GM23338 (cell line): ENCODE data around the gene NRP1. TPM values are rescaled to one million over a fixed set of nuclear protein-coding genes. Genes with fewer than 3 reads are reported as not detected.

ENCODE experiments used
- ATAC-seq: fragments of 200-7000 bp; cut with Tn5 transposase; 3 replicates; pipeline ENCODE4 v1.9.1; 2020
- DNase-seq: peaks from one replicate; pipeline ENCODE4 v3.0.0-alpha.2; 2015; ENCODE audit warnings: low spot score
- H2AFZ ChIP-seq: fragments of 200-600 bp; sonication (generic); 2 replicates; pipeline ENCODE4 v1.8.0; 2016; ENCODE audit warnings: antibody characterized with exemption, mild to moderate bottlenecking, moderate library complexity
- H3F3A ChIP-seq: fragments of 200-600 bp; sonication (generic); replicated peaks from 2 replicates; pipeline ENCODE4 v1.8.0; 2017; ENCODE audit warnings: antibody characterized with exemption, mixed run types, low read depth
- H3K27ac ChIP-seq: fragments of 200-600 bp; sonication (generic); 2 replicates; pipeline ENCODE4 v1.6.1; 2016; ENCODE audit warnings: low read depth
- H3K27me3 ChIP-seq: fragments of 200-600 bp; sonication (generic); 2 replicates; pipeline ENCODE4 v1.8.0; 2016; ENCODE audit warnings: mild to moderate bottlenecking, mixed run types, moderate library complexity; ENCODE audit not compliant: insufficient read depth
- H3K36me3 ChIP-seq: fragments of 200-600 bp; sonication (generic); 2 replicates; pipeline ENCODE4 v1.8.0; 2016; ENCODE audit warnings: mild to moderate bottlenecking; ENCODE audit not compliant: insufficient read depth
- H3K4me1 ChIP-seq: fragments of 200-600 bp; sonication (generic); 2 replicates; pipeline ENCODE4 v1.8.0; 2016; ENCODE audit warnings: mild to moderate bottlenecking, moderate library complexity; ENCODE audit not compliant: insufficient read depth
- H3K4me2 ChIP-seq: fragments of 200-600 bp; sonication (generic); 2 replicates; pipeline ENCODE4 v1.7.1; 2017; ENCODE audit warnings: mixed run types
- H3K4me3 ChIP-seq: fragments of 200-600 bp; sonication (generic); 2 replicates; pipeline ENCODE4 v1.6.1; 2016; ENCODE audit warnings: mixed run types
- H3K79me2 ChIP-seq: fragments of 200-600 bp; sonication (generic); replicated peaks from 2 replicates; pipeline ENCODE4 v1.8.0; 2017; ENCODE audit warnings: mild to moderate bottlenecking; ENCODE audit not compliant: insufficient read depth
- H3K9me2 ChIP-seq: fragments of 200-600 bp; sonication (generic); 2 replicates; pipeline ENCODE4 v1.8.0; 2017; ENCODE audit not compliant: insufficient read depth
- H4K20me1 ChIP-seq: fragments of 200-600 bp; sonication (generic); replicated peaks from 2 replicates; pipeline ENCODE4 v1.8.0; 2017; ENCODE audit warnings: mild to moderate bottlenecking; ENCODE audit not compliant: insufficient read depth
- H3K27ac Mint-ChIP-seq: 2 replicates; pipeline ENCODE4 v1.8.0; 2020; ENCODE audit warnings: inconsistent platforms, mild to moderate bottlenecking, moderate library complexity, mixed read lengths
- H3K27me3 Mint-ChIP-seq: 3 replicates; pipeline ENCODE4 v1.8.0; 2022; ENCODE audit warnings: low read depth, mild to moderate bottlenecking, moderate library complexity, mixed read lengths, inconsistent platforms; ENCODE audit not compliant: insufficient read depth, poor library complexity
- H3K36me3 Mint-ChIP-seq: 3 replicates; pipeline ENCODE4 v1.8.0; 2021; ENCODE audit warnings: low read depth, mild to moderate bottlenecking, inconsistent platforms, moderate library complexity, mixed read lengths
- H3K4me1 Mint-ChIP-seq: 3 replicates; pipeline ENCODE4 v1.8.0; 2020; ENCODE audit warnings: mild to moderate bottlenecking, inconsistent platforms, mixed read lengths
- H3K4me3 Mint-ChIP-seq: 3 replicates; pipeline ENCODE4 v1.8.0; 2021; ENCODE audit warnings: moderate library complexity, mild to moderate bottlenecking, inconsistent platforms, mixed read lengths
- H3K9me3 Mint-ChIP-seq: 3 replicates; pipeline ENCODE4 v1.8.0; 2020; ENCODE audit warnings: moderate library complexity, mild to moderate bottlenecking, inconsistent platforms, mixed read lengths
- CREB1 ChIP-seq: fragments of 250-450 bp; sonication (Bioruptor Pico); IDR thresholded peaks from 2 replicates; pipeline ENCODE4 v1.5.0; 2020; ENCODE audit warnings: low read depth, mild to moderate bottlenecking, moderate library complexity
- EZH2phosphoT487 ChIP-seq: fragments of 200-600 bp; sonication (generic); IDR thresholded peaks from one replicate; pipeline ENCODE4 v1.8.1; 2018; ENCODE audit warnings: antibody characterized with exemption; ENCODE audit not compliant: unreplicated experiment
- NANOG ChIP-seq: IDR thresholded peaks from 2 replicates; pipeline ENCODE4 v1.6.1; 2016; ENCODE audit warnings: antibody characterized with exemption, borderline replicate concordance
- STAT1 ChIP-seq: IDR thresholded peaks from one replicate; pipeline ENCODE4 v1.6.1; 2016; ENCODE audit warnings: antibody characterized with exemption; ENCODE audit not compliant: unreplicated experiment
- ZNF114 ChIP-seq: fragments of 250-450 bp; sonication (Bioruptor Pico); IDR thresholded peaks from 2 replicates; pipeline ENCODE4 v1.5.0; 2020; ENCODE audit warnings: mild to moderate bottlenecking, moderate library complexity
- ZNF331 ChIP-seq: fragments of 250-450 bp; sonication (Bioruptor Pico); IDR thresholded peaks from 2 replicates; pipeline ENCODE4 v1.5.0; 2020; ENCODE audit warnings: low read depth, mild to moderate bottlenecking, moderate library complexity
- polyA plus RNA-seq: library from polyadenylated mRNA; unstranded; fragments of >200 nt; fragmentation: Nextera tagmentation; extraction: Ambion mirVana; gene quantifications from 2 replicates; pipeline ENCODE4 v1.2.1, GENCODE V29; 2016
- total RNA-seq: library from RNA; depleted of rRNA; stranded (reverse); fragments of >200 nt; shearing (Covaris generic); gene quantifications from 2 replicates; pipeline ENCODE4 v1.2.3, GENCODE V29; 2014
- TF ChIP-seq, protein P1 (sequence below): IDR thresholded peaks from 2 replicates; pipeline ENCODE4 v1.6.1; 2016; ENCODE audit warnings: antibody characterized with exemption
- TF ChIP-seq, protein P2 (sequence below): IDR thresholded peaks from one replicate; pipeline ENCODE4 v1.6.1; 2018; ENCODE audit warnings: antibody characterized with exemption; ENCODE audit not compliant: unreplicated experiment
- TF ChIP-seq, protein P3 (sequence below), 2 experiments: fragments of 200-600 bp in 1 of 2; sonication (generic) in 1 of 2; conservative IDR thresholded peaks; 2 replicates each; pipeline versions ENCODE4 v1.5.1 to v1.6.1; 2016 to 2017; ENCODE audit warnings: antibody characterized with exemption in 2 of 2, low read depth in 2 of 2, mild to moderate bottlenecking in 2 of 2, moderate library complexity in 1 of 2

The NRP1 gene
- total and polyA plus RNA-seq, 2 experiments from 2014 or later, result 2.9 to 3.5 TPM

DNA sequence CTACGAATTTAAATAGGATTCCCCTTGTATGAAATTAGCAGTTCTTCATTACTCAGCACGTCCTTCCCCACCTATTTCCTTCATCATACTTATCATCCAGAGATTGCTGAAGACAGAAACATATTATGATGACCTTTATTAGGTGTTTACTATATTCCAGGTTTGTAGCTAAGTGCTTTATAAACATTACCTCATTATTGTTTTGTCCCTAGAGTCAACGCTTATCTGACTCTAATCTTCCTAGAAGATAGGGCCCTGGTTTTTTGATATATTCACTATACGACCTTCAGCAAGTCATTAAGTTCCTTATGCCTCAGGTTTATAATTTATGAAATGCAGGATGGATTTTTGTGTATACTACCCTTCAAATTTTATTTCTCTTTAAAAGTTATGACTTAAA, 36.8 kb upstream of the NRP1 start:
- no peaks in the 10 kb centered on the region for H3K79me2 ChIP-seq
- Mint-ChIP-seq H3K27ac (no peak overlapping the region), H3K9me3 (peaks cover 3% of the 10 kb centered on the region; the same call in 2 of the 3 replicates), H3K36me3 (no peaks in the 10 kb centered on the region), H3K4me3 (no peak overlapping the region), H3K4me1 (no peaks in the 10 kb centered on the region), H3K27me3 (peaks cover 5% of the 10 kb centered on the region)
- H3K4me3 ChIP-seq, result no peak overlapping the region
- H3K4me1 ChIP-seq, result no peaks in the 10 kb centered on the region
- H4K20me1 ChIP-seq, result no peaks in the 10 kb centered on the region
- no peak overlapping the region for H3K27ac ChIP-seq
- H2AFZ ChIP-seq, result no peak overlapping the region
- no peaks in the 10 kb centered on the region for H3K27me3 ChIP-seq
- H3F3A ChIP-seq, result no peaks in the 10 kb centered on the region
- H3K4me2 ChIP-seq, result no peak overlapping the region
- H3K36me3 ChIP-seq, result no peaks in the 10 kb centered on the region; the same call in 1 of the 2 replicates
- DNase-seq (no peak), ATAC-seq (no peak)
- TF ChIP-seq, protein P1, sequence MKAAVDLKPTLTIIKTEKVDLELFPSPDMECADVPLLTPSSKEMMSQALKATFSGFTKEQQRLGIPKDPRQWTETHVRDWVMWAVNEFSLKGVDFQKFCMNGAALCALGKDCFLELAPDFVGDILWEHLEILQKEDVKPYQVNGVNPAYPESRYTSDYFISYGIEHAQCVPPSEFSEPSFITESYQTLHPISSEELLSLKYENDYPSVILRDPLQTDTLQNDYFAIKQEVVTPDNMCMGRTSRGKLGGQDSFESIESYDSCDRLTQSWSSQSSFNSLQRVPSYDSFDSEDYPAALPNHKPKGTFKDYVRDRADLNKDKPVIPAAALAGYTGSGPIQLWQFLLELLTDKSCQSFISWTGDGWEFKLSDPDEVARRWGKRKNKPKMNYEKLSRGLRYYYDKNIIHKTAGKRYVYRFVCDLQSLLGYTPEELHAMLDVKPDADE, result no peak
- TF ChIP-seq, protein P2, sequence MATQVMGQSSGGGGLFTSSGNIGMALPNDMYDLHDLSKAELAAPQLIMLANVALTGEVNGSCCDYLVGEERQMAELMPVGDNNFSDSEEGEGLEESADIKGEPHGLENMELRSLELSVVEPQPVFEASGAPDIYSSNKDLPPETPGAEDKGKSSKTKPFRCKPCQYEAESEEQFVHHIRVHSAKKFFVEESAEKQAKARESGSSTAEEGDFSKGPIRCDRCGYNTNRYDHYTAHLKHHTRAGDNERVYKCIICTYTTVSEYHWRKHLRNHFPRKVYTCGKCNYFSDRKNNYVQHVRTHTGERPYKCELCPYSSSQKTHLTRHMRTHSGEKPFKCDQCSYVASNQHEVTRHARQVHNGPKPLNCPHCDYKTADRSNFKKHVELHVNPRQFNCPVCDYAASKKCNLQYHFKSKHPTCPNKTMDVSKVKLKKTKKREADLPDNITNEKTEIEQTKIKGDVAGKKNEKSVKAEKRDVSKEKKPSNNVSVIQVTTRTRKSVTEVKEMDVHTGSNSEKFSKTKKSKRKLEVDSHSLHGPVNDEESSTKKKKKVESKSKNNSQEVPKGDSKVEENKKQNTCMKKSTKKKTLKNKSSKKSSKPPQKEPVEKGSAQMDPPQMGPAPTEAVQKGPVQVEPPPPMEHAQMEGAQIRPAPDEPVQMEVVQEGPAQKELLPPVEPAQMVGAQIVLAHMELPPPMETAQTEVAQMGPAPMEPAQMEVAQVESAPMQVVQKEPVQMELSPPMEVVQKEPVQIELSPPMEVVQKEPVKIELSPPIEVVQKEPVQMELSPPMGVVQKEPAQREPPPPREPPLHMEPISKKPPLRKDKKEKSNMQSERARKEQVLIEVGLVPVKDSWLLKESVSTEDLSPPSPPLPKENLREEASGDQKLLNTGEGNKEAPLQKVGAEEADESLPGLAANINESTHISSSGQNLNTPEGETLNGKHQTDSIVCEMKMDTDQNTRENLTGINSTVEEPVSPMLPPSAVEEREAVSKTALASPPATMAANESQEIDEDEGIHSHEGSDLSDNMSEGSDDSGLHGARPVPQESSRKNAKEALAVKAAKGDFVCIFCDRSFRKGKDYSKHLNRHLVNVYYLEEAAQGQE, result no peak
- no peak for TF ChIP-seq STAT1
- no peak for TF ChIP-seq EZH2phosphoT487
- no peak for TF ChIP-seq ZNF114 (CRISPR knock-in tag)
- TF ChIP-seq, protein P3, sequence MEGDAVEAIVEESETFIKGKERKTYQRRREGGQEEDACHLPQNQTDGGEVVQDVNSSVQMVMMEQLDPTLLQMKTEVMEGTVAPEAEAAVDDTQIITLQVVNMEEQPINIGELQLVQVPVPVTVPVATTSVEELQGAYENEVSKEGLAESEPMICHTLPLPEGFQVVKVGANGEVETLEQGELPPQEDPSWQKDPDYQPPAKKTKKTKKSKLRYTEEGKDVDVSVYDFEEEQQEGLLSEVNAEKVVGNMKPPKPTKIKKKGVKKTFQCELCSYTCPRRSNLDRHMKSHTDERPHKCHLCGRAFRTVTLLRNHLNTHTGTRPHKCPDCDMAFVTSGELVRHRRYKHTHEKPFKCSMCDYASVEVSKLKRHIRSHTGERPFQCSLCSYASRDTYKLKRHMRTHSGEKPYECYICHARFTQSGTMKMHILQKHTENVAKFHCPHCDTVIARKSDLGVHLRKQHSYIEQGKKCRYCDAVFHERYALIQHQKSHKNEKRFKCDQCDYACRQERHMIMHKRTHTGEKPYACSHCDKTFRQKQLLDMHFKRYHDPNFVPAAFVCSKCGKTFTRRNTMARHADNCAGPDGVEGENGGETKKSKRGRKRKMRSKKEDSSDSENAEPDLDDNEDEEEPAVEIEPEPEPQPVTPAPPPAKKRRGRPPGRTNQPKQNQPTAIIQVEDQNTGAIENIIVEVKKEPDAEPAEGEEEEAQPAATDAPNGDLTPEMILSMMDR (conservative IDR thresholded peaks at IDR 0.05; ENCODE audit: low read depth in 2 of 2), result no peak
- H3K9me2 ChIP-seq, result peaks cover 15% of the 10 kb centered on the region

DNA sequence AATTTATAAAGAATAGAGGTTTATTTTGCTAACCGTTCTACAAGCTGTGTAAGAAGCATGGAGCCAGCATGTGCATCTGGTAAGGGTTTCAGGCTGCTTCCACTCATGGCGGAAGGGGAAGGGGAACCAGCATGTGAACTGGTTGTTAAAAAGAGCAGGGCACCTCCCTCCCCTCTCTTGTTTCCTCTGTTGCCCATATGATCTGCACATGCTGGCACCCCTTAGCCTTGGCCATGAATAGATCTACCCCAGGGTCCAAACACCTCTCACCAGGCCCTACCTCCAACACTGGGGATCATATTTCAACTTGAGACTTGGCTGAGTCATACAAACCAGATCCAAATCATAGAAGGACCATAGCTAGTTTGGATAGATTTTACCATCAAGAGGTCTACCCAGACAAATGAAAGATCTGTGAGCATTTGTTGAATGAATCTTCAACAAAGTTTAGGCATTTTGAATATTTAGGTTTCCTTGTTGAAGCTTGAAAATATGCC, 36.0 kb upstream of the NRP1 start:
- H3K27ac ChIP-seq, result no peak overlapping the region
- no peaks in the 10 kb centered on the region for H4K20me1 ChIP-seq
- no peaks in the 10 kb centered on the region for H3K36me3 Mint-ChIP-seq
- no peaks in the 10 kb centered on the region for H3K79me2 ChIP-seq
- H3K4me3 Mint-ChIP-seq, result no peak overlapping the region
- H3K27me3 Mint-ChIP-seq, result peaks cover 5% of the 10 kb centered on the region
- no peak overlapping the region for H2AFZ ChIP-seq
- no peak overlapping the region for H3K4me2 ChIP-seq
- H3K36me3 ChIP-seq, result no peaks in the 10 kb centered on the region; the same call in 1 of the 2 replicates
- peaks cover 7% of the 10 kb centered on the region; the same call in 2 of the 3 replicates for H3K9me3 Mint-ChIP-seq
- no peaks in the 10 kb centered on the region for H3K4me1 Mint-ChIP-seq
- H3K27me3 ChIP-seq, result no peaks in the 10 kb centered on the region
- no peak for ATAC-seq
- H3K4me3 ChIP-seq, result no peak overlapping the region
- H3K27ac Mint-ChIP-seq, result no peak overlapping the region
- H3K9me2 ChIP-seq, result peaks cover 15% of the 10 kb centered on the region
- H3K4me1 ChIP-seq, result no peaks in the 10 kb centered on the region
- no peak for DNase-seq
- no peaks in the 10 kb centered on the region for H3F3A ChIP-seq
- TF ChIP-seq EZH2phosphoT487 (no peak), NANOG (no peak), CREB1 (CRISPR knock-in tag) (no peak), ZNF114 (CRISPR knock-in tag) (no peak), ZNF331 (CRISPR knock-in tag) (no peak), STAT1 (no peak)
- TF ChIP-seq, protein P2, result no peak
- TF ChIP-seq, protein P3 (conservative IDR thresholded peaks at IDR 0.05; ENCODE audit: low read depth in 2 of 2), result no peak
